HG03558 (cell line): Measurements from ENCODE around the gene MLLT11.

Experiments
- ATAC-seq: cut with Tn5 transposase; IDR thresholded peaks from one replicate; pipeline ENCODE4 v1.9.1; 2021; ENCODE audit warnings: moderate number of reproducible peaks; ENCODE audit not compliant: unreplicated experiment; ENCODE audit errors: extremely low read depth

MLLT11 gene

DNA sequence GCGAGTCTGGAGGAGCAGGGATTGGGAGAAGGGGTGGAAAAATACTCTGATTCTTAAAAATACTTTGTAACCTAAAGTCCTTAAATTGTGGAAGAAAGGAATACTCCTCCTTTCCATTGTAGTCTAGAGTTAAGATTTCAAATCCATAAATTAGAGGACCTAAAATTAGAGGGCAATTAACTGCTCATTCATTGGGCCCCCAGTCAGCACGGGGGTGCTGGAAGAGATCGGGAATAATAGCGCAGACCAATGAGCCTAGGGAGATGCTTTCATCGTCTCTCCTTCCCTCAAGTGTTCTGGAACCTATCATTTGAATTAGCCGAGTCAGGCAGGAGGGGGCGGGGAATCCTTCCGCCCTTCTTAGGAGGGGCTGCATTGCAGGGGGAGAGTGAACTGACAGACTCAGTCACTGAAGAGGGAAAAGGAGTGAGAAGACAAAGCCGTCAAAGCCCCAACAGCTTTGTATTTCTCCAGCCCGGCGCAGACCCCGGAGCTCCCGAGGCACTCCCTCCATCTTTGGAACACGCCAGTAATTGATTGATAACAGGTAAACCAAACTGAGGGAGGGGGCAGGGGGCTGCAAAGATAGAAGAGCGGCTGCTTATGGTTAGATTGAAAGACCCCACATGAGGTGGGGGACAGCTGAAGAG, at the start of gene MLLT11:
Gene MLLT11 (plus strand): TSS at position 391 of the 650 bp plus-strand sequence. CDS start 6,828 bp downstream, outside the sequence.
- ATAC-seq, result no peak

DNA sequence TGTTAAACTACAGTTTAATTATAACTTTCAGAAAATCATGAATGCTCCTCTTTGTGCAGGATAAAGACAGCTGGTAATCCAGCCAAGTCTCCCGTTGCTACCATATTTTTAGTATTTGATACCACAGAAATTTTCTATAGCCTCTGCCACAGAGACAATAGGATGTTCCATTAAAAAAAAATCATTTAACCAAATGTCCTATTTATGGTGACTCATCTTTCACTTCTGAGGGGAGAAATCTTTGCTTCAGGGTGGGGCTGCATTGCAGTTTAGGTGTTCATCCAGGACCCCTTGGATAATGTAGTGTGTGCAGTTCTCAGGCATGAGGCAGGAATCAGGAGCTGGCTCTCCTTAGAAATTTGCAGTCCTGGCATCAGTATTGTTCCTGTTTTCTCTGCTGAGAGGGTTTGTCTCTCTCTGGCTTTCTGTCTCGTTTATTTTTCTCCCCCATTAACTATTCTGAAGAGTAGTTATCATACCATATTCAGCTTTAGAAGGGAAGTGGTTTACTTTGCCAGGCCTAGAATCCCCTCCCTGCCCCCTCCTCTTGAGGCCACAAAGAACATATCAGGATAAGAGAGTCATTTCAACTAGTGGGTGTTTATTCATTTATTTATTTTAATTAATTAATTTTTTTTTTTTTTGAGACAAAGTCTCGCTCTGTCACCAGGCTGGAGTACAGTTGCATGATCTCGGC, 48.9 kb upstream of the MLLT11 start:
- ATAC-seq, result no peak

DNA sequence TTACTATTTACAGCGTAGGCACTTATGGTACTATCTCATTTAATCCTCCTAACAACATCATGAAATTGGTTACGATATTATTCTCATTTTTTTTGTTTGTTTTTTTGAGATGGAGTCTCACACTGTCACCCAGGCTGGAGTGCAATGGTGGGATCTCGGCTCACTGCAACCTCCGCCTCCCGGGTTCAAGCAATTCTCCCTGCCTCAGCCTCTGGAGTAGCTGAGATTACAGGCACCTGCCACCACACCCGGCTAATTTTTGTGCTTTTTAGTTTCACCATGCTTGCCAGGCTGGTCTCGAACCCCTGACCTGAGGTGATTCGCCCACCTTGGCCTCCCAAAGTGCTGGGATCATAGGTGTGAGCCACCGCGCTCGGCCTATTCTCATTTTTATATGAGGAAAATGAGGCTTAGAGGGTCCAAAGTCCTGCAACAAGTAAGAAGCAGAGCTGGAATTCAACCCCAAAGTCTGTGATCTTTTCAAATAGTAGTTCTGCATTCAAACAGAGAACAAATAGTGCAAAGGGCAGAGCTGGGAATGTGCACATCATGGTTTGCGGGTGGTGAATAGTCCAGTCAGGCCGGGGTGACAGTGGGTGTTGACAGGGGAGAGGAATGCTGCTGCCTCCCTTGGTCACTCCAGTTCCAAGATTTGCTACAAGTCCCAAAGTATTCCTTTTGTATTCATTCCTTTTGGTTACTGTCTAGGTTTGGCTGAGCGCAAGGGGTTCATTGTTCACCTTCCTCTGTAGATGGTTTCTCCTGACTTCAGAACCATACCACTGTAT, 47.3 kb upstream of the MLLT11 start:
- no peak for ATAC-seq

DNA sequence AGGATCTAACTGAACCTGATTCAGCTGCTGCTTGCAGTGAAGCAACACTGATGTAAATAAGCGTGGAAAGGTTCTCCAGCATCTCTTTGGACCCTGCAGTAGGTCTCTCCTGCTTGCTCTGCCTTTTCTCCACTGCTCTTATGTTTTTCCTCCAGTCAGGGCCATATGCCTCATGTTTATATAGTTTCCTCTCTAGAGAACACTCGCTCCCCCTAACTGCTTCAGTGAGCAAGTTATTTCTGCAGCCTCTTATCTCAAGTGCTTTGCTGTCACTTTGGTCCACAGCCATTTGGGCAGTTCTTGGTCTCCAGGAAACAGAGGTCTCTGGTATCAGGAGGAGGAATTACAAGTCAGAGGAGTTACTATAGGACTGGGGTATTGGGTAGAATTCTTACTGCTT, 46.7 kb upstream of the MLLT11 start:
- no peak for ATAC-seq

GRCh38 chr1:151024540-151025146, 35.6 kb upstream of the MLLT11 start:
- ATAC-seq, result no peak

DNA sequence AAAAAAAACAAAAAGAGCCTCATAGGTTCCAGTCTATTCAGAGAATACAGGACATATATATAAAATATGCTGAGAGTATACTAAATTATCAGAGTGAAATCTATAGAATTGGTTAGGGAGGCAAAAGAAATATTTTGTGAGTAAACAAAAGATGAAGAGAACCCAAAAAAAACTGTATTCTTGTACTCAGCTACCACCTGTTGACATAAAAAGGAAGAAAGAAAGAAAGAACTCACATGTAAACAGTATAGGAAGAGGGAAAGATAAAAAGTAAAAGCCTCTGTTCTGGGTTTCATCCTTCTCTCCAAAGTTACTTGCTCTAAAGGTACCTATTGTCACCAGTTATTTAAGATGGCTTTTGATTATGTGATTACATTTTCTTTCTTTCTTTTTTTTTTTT, 33.7 kb upstream of the MLLT11 start:
- ATAC-seq, result no peak

DNA sequence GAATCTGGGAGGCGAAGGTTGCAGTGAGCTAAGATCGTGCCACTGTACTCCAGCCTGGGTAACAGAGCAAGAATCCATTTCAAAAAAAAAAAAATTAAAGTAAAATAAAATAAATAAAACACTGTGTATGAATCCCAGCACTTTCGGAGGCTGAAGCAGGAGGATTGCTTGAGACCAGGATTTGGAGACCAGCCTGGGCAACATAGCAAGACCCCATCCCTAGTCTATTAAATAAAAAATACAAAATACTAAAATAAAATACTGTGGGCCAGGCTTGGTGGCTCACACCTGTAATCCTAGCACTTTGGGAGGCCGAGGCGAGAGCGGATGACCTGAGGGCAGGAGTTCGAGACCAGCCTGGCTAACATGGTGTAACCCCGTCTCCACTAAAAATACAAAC, 28.0 kb upstream of the MLLT11 start:
- ATAC-seq, result no peak

DNA sequence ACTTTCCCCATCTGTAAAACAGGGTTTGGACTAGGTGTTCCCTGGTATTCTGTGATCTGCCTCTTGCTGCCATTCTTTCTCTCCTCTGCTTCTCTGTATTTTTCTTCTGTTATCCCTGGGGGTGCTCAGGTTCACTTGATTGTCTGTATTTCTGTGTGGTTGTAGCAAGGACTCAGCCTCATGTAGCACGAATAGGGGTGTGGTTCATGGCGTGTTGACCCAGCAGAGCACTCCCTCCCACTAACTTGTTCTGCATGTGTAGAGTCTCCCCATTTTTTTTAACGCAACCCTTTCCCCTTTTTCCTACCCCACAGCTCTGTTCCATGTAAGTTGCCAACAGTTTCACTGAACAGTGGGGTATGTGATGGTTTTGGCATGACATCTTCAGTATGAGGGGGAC, 25.0 kb upstream of the MLLT11 start:
- no peak for ATAC-seq

- ATAC-seq, result no peak
Observed at GRCh38 chr1:151036356-151036755, 23.8 kb upstream of the MLLT11 start, which contains the start of gene BNIPL. TSS of gene BNIPL (plus strand) at chr1:151036586. CDS start at chr1:151036726, 140 bp downstream.

DNA sequence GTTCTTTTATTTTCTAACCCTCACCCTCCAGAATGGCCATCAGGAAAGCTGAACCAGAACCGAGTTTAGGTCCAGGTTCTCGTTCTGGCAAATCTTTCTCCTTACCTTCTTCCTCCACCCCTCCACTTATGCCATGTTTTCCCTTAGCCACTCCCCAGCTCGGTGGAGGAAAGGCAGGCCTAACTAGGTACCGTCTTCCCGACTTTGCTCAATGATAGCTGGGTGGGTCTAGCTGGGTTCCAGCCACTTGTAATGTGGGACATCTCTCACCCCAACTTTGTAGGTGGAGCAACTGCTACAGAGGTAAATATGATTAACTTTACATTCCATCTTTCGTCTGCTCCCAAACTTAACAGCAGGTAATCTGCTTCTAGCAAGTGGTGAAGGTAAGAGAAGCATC, 23.2 kb upstream of the MLLT11 start:
- no peak for ATAC-seq

GRCh38 chr1:151039521-151039920, 20.7 kb upstream of the MLLT11 start:
- no peak for ATAC-seq

GRCh38 chr1:151043163-151043562, 17.0 kb upstream of the MLLT11 start:
- ATAC-seq, result no peak

DNA sequence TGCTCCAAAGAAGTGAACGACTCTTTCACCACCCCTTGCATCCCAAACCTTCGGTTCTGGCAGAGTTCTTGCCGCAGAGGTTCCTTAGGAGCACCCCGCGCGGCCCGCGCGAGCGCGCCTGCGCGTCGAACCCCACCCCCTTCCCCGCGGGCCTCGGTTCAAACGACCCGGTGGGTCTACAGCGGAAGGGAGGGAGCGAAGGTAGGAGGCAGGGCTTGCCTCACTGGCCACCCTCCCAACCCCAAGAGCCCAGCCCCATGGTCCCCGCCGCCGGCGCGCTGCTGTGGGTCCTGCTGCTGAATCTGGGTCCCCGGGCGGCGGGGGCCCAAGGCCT, 12.6 kb upstream of the MLLT11 start, which contains the start of gene C1orf56:
Gene C1orf56 (plus strand): TSS at position 161 of the 334 bp plus-strand sequence. CDS start 97 bp downstream, at position 258.
- ATAC-seq, result no peak

DNA sequence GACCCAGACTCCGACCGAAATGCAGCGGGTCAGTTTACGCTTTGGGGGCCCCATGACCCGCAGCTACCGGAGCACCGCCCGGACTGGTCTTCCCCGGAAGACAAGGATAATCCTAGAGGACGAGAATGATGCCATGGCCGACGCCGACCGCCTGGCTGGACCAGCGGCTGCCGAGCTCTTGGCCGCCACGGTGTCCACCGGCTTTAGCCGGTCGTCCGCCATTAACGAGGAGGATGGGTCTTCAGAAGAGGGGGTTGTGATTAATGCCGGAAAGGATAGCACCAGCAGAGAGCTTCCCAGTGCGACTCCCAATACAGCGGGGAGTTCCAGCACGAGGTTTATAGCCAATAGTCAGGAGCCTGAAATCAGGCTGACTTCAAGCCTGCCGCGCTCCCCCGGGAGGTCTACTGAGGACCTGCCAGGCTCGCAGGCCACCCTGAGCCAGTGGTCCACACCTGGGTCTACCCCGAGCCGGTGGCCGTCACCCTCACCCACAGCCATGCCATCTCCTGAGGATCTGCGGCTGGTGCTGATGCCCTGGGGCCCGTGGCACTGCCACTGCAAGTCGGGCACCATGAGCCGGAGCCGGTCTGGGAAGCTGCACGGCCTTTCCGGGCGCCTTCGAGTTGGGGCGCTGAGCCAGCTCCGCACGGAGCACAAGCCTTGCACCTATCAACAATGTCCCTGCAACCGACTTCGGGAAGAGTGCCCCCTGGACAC, 12.1 kb upstream of the MLLT11 start:
- no peak for ATAC-seq

DNA sequence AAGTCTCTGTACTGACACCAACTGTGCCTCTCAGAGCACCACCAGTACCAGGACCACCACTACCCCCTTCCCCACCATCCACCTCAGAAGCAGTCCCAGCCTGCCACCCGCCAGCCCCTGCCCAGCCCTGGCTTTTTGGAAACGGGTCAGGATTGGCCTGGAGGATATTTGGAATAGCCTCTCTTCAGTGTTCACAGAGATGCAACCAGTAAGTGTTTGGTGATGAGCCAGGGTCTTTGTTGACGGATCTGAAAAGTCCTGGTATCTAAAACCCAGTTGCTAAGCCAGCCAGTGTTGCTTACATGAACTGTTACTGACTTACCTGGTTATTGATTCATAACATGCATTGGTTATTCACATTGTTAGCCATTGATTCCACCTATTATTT, 11.6 kb upstream of the MLLT11 start:
- ATAC-seq, result no peak

- no peak for ATAC-seq
Observed at GRCh38 chr1:151049458-151049857, 10.7 kb upstream of the MLLT11 start.

DNA sequence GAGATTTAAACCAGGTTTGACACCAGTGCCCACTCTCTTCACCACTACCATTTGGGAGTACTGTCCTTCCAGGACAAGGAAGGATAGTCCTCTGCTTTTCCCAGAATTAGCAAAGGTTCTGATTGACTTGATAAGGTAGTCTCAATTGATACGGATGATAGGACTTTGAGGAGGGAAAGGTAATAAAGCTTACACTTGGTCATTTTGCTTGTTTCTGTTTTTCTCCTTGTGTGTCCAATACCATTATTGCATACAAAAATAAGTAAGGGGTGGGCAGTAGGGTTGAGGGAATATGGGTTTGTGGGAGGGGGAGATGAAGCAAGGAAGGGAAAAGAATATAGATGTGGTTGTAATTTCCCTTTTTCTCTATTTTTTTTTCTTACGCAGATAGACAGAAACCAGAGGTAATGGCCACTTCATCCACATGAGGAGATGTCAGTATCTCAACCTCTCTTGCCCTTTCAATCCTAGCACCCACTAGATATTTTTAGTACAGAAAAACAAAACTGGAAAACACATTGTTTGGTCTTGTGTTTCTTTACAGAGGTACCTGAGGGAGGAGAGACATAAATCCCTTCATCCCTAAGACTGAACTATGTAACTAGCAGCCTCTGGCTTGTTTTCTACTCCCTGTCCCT, 10.0 kb upstream of the MLLT11 start:
- ATAC-seq, result no peak

- no peak for ATAC-seq
Observed at GRCh38 chr1:151051356-151052009, 8.7 kb upstream of the MLLT11 start.

DNA sequence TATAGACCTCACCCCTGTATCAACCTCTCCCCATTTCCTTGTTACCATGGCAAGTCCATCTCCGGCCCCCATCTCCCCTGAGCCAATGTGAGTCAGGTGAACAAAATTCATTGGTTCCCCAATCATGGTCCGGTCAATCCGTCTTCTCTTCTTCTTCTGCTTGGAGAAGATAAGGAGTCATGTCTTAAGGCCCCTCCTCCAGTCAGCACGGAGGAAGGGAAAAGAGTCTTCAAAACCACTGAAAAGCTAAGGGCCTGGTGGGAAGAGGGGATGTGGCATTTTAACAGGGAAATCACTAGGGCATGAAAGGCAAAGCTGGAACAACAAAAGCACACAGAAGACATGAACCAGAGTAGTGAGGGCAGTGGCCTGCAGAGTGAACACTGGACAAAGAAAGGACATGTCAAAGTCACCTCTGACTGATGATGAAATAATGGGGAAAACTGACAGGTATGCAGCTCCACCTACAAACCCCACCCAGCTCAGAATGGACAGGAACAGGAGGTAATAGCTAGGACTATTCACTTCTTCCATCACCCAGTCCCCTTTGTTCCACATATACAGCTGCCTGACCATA, 5.1 kb upstream of the MLLT11 start:
- ATAC-seq, result no peak
